CD14-positive monocyte (primary cell): Measurements from ENCODE around the gene TRIM41. TPM values are rescaled to one million over a fixed set of nuclear protein-coding genes. Genes with fewer than 3 reads are reported as not detected.
A peak's percentile ranks its signal among the peaks of the same experiment; 100 is the strongest.
"Not testable (repeated sequence)": the region's sequence is repeated elsewhere in the genome, so short reads cannot be mapped to it uniquely, and the experiment has no call there.

ENCODE experiments used
- DNase-seq, 3 donors: peaks; one replicate each; pipeline ENCODE4 v3.0.0-alpha.2; 2011 to 2022
- H2AFZ ChIP-seq: 2 replicates; pipeline ENCODE4 v1.6.0; 2012; ENCODE audit warnings: mild to moderate bottlenecking, low read depth, low read length, inconsistent platforms; ENCODE audit not compliant: insufficient read depth, poor library complexity, severe bottlenecking
- H3K27ac ChIP-seq, 2 donors: 1 replicate in 1 of 2; 2 replicates in 1 of 2; pipeline ENCODE4 v1.5.1; 2012 to 2013; ENCODE audit warnings: low read length in 2 of 2, control low read depth in 1 of 2, inconsistent platforms in 1 of 2, low read depth in 1 of 2, mild to moderate bottlenecking in 1 of 2
- H3K27me3 ChIP-seq, 2 donors: one replicate each; pipeline versions ENCODE4 v1.6.0 to v1.6.1; 2011 to 2013; ENCODE audit warnings: low read length in 2 of 2; ENCODE audit not compliant: control insufficient read depth in 2 of 2, insufficient read depth in 2 of 2
- H3K36me3 ChIP-seq, 2 donors: replicated peaks in 1 of 2; 1 replicate in 1 of 2; 2 replicates in 1 of 2; pipeline versions ENCODE4 v1.5.1 to v1.6.1; 2012 to 2013; ENCODE audit warnings: low read length in 2 of 2, control low read depth in 1 of 2, inconsistent platforms in 1 of 2, mild to moderate bottlenecking in 1 of 2; ENCODE audit not compliant: insufficient read depth in 2 of 2, control insufficient read depth in 1 of 2
- H3K4me1 ChIP-seq, 2 donors: 1 replicate in 1 of 2; 2 replicates in 1 of 2; pipeline versions ENCODE4 v1.5.1 to v1.6.1; 2012 to 2013; ENCODE audit warnings: low read length in 2 of 2, control low read depth in 1 of 2, inconsistent platforms in 1 of 2, mild to moderate bottlenecking in 1 of 2, moderate library complexity in 1 of 2; ENCODE audit not compliant: insufficient read depth in 2 of 2, control insufficient read depth in 1 of 2
- H3K4me2 ChIP-seq: replicated peaks from 2 replicates; pipeline ENCODE3; 2012; ENCODE audit warnings: low read length, moderate library complexity, mild to moderate bottlenecking; ENCODE audit not compliant: poor library complexity, severe bottlenecking; ENCODE audit errors: extremely low read depth
- H3K4me3 ChIP-seq, 3 experiments: fragments of 200-600 bp in 1 of 3; sonication (generic) in 1 of 3; replicated peaks in 1 of 3; 1 replicate in 2 of 3; 2 replicates in 1 of 3; pipeline ENCODE4 v1.5.1; 2011 to 2013; ENCODE audit warnings: low read length in 3 of 3, mild to moderate bottlenecking in 3 of 3, control low read depth in 2 of 3, low read depth in 2 of 3, inconsistent platforms in 1 of 3, moderate library complexity in 1 of 3
- H3K79me2 ChIP-seq: 2 replicates; pipeline ENCODE4 v1.6.0; 2012; ENCODE audit warnings: mild to moderate bottlenecking, control low read depth, inconsistent platforms, low read length, moderate library complexity; ENCODE audit not compliant: insufficient read depth
- H3K9ac ChIP-seq: 2 replicates; pipeline ENCODE4 v1.6.0; 2017; ENCODE audit warnings: low read length, mild to moderate bottlenecking; ENCODE audit not compliant: insufficient read depth, poor library complexity, severe bottlenecking
- H3K9me3 ChIP-seq, 2 donors: replicated peaks in 1 of 2; 1 replicate in 1 of 2; 2 replicates in 1 of 2; pipeline versions ENCODE4 v1.5.1 to v1.6.1; 2012 to 2013; ENCODE audit warnings: low read length in 2 of 2, control low read depth in 1 of 2; ENCODE audit not compliant: control insufficient read depth in 1 of 2, insufficient read depth in 1 of 2
- H4K20me1 ChIP-seq: 2 replicates; pipeline ENCODE4 v1.6.0; 2012; ENCODE audit warnings: mild to moderate bottlenecking, low read length, control low read depth, moderate library complexity; ENCODE audit not compliant: insufficient read depth
- H3K27ac Mint-ChIP-seq, 7 donors: one replicate each; pipeline ENCODE4 v1.8.0; 2020; ENCODE audit warnings: mild to moderate bottlenecking in 7 of 7, mixed read lengths in 7 of 7, moderate library complexity in 6 of 7, inconsistent platforms in 2 of 7
- H3K27me3 Mint-ChIP-seq, 3 donors: one replicate each; pipeline ENCODE4 v1.8.0; 2021 to 2022; ENCODE audit warnings: low read depth in 3 of 3, mild to moderate bottlenecking in 3 of 3, mixed read lengths in 3 of 3, moderate library complexity in 3 of 3, inconsistent platforms in 1 of 3
- H3K36me3 Mint-ChIP-seq, 2 donors: one replicate each; pipeline ENCODE4 v1.8.0; 2020; ENCODE audit warnings: mixed read lengths in 2 of 2, inconsistent platforms in 1 of 2, mild to moderate bottlenecking in 1 of 2
- H3K4me1 Mint-ChIP-seq: one replicate; pipeline ENCODE4 v1.8.0; 2020; ENCODE audit warnings: mild to moderate bottlenecking, mixed read lengths
- H3K4me3 Mint-ChIP-seq, 2 donors: one replicate each; pipeline ENCODE4 v1.8.0; 2020; ENCODE audit warnings: mild to moderate bottlenecking in 2 of 2, mixed read lengths in 2 of 2, moderate library complexity in 1 of 2
- H3K9me3 Mint-ChIP-seq, 7 donors: one replicate each; pipeline ENCODE4 v1.8.0; 2020 to 2022; ENCODE audit warnings: mixed read lengths in 7 of 7, mild to moderate bottlenecking in 6 of 7, moderate library complexity in 6 of 7, inconsistent platforms in 2 of 7
- WGBS: methylation state at CpG from one replicate; pipeline ENCODE4 v1.1.5; 2013; ENCODE audit warnings: missing lambda C conversion rate; ENCODE audit not compliant: insufficient coverage; 5-methylcytosine and 5-hydroxymethylcytosine counted together
- intact Hi-C, 2 donors: fragments of 100-400 bp; cut with micrococcal nuclease; formaldehyde crosslinking; loops; one replicate each; pipeline versions ENCODE4 v1.15.0 to v1.15.1; 2023
- polyA plus RNA-seq, 3 donors: library from polyadenylated mRNA; depleted of rRNA in 1 of 3; unstranded in 2 of 3; stranded (reverse) in 1 of 3; fragments of 300-500 nt in 2 of 3; fragments of >200 nt in 1 of 3; fragmentation: Illumina TruSeq in 2 of 3; gene quantifications; 1 replicate in 2 of 3; 2 replicates in 1 of 3; pipeline ENCODE4 v1.2.3, GENCODE V29; 2012 to 2021
- small RNA-seq: library from RNA; depleted of rRNA; stranded (forward); fragments of <200 nt; gene quantifications from one replicate; pipeline ENCODE3, GENCODE V24; 2012; ENCODE audit warnings: low read depth; ENCODE audit not compliant: insufficient read length
- TF ChIP-seq, protein P1 (sequence below): fragments of 200-600 bp; IDR thresholded peaks from one replicate; pipeline ENCODE4 v1.8.0; 2022; ENCODE audit warnings: antibody characterized with exemption, mild to moderate bottlenecking

TRIM41 gene
- polyA plus RNA-seq, 3 donors = 0.12 to 26.4 (median 0.24) TPM

DNA sequence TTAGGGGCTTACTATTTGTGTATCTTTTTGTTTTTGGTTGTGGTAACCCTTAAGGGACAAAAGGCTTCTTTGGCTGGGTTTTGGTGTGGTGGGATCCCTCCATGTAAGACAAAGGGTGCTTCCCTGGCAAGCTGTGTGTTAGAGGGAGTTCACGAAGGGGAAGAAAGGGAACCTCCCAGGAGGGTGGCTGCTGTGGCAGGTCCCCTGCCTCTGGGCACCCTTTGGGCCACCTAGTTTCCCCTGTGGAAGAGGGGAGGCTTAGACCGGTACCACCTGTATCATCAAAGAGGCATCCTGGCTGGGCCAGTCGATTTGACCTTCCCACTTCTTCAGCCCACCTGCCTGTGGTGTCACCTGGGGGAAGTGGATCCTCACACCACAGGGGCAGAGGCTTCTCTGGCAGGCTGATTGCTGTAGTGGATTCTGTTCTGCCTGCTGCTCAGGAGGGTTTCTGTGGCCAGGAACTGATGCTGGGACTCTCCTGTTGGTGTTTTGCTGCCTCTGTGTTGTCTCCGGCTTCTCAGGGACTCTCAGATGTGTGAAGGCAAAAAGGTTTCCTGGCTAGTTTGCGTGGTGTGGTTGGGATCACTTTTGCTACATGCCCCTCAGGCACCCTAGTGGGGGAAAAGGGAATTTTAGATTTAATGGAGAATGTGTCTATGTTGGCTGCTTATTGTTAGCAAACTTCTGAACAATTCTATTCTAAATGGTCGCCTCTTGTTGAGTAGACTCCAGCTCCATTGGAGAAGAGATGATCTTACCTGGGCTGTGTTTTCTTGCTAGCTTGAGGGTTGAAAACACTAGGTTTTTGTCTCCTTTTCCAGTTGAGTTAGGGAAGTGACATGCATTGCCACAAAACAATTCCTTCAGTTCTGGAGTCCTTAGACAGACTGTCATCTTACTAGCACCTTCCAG lies 61.0 kb downstream of the TRIM41 start:
- H3K36me3 Mint-ChIP-seq, H3K27ac Mint-ChIP-seq, H3K27ac ChIP-seq, H4K20me1 ChIP-seq, intact Hi-C loops, DNase-seq, H3K9me3 Mint-ChIP-seq, H3K79me2 ChIP-seq, H3K4me3 Mint-ChIP-seq, H3K4me1 Mint-ChIP-seq, H3K36me3 ChIP-seq, H3K9ac ChIP-seq, H3K27me3 Mint-ChIP-seq, H3K27me3 ChIP-seq, H3K4me3 ChIP-seq, H3K9me3 ChIP-seq, H3K4me1 ChIP-seq, H3K4me2 ChIP-seq: not testable (repeated sequence)
- TF ChIP-seq, protein P1, sequence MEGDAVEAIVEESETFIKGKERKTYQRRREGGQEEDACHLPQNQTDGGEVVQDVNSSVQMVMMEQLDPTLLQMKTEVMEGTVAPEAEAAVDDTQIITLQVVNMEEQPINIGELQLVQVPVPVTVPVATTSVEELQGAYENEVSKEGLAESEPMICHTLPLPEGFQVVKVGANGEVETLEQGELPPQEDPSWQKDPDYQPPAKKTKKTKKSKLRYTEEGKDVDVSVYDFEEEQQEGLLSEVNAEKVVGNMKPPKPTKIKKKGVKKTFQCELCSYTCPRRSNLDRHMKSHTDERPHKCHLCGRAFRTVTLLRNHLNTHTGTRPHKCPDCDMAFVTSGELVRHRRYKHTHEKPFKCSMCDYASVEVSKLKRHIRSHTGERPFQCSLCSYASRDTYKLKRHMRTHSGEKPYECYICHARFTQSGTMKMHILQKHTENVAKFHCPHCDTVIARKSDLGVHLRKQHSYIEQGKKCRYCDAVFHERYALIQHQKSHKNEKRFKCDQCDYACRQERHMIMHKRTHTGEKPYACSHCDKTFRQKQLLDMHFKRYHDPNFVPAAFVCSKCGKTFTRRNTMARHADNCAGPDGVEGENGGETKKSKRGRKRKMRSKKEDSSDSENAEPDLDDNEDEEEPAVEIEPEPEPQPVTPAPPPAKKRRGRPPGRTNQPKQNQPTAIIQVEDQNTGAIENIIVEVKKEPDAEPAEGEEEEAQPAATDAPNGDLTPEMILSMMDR = peak; percentile 45
- peak overlapping the region; percentile 29 for H2AFZ ChIP-seq
- WGBS = 80% methylated on average over 2 of the region's 6 CpGs

Small RNA genes lying within 50 kb of the gene (small RNA-seq; reads per million reads assigned to genes)
- gene MIR4638 (not detected), gene SNORD95 (not detected), gene SNORD96A (not detected)

Other genes with a start within 250 kb of the TRIM41 start
- gene BTNL3, start 234.4 kb upstream of the TRIM41 start, polyA plus RNA-seq = under 1 TPM in 2 of 3 donors, not detected in 1; 0.08 to 0.20 TPM
- gene BTNL9, start 183.0 kb upstream of the TRIM41 start, polyA plus RNA-seq = not detected
- gene OR2V1, start 92.1 kb upstream of the TRIM41 start, polyA plus RNA-seq = not detected
- not detected for gene OR2V2, start 75.7 kb upstream of the TRIM41 start, polyA plus RNA-seq
- gene TRIM7, start 18.1 kb upstream of the TRIM41 start, polyA plus RNA-seq = 10 to 100 TPM in 2 of 3 donors, 1 to 10 TPM in 1; 9.5 to 12.8 (median 10.3) TPM
- gene RACK1, start 20.6 kb downstream of the TRIM41 start, polyA plus RNA-seq = 1,000 to 10,000 TPM; 1,150 to 2,356 (median 1,195) TPM
- 10 to 100 TPM in 1 of 3 donors, 1 to 10 TPM in 2; 5.7 to 26.0 (median 8.5) TPM for gene TRIM52, start 37.9 kb downstream of the TRIM41 start, polyA plus RNA-seq
- not detected for gene OR4F3, start 144.0 kb downstream of the TRIM41 start, polyA plus RNA-seq